Activated T-helper 1 cell treated with anti-CD3 and anti-CD28 coated beads, Interleukin-12 subunit alpha, Interleukin-12 subunit beta, Interleukin-2, Interleukin-4 antibody, amounts not matched to agents 30 ng/mL and 10 ng/mL and 1 ng/mL, durations not matched to agents 14 hours and 24 hours and 36 hours (primary cell): ENCODE measurements around the gene EWSR1. TPM values are rescaled to one million over a fixed set of nuclear protein-coding genes. Genes with fewer than 3 reads are reported as not detected.

Source experiments
- DNase-seq: peaks from one replicate; pipeline ENCODE4 v3.0.0; 2021; ENCODE audit warnings: low spot score
- H3K27ac Mint-ChIP-seq: one replicate; pipeline ENCODE4 v1.8.0; 2021; ENCODE audit warnings: mild to moderate bottlenecking, mixed read lengths
- H3K27me3 Mint-ChIP-seq: one replicate; pipeline ENCODE4 v1.8.0; 2022; ENCODE audit warnings: mild to moderate bottlenecking, moderate library complexity, mixed read lengths; ENCODE audit not compliant: insufficient read depth
- H3K36me3 Mint-ChIP-seq: one replicate; pipeline ENCODE4 v1.8.0; 2021; ENCODE audit warnings: low read depth, mixed read lengths
- H3K4me1 Mint-ChIP-seq: one replicate; pipeline ENCODE4 v1.8.0; 2021; ENCODE audit warnings: low read depth, mixed read lengths
- H3K4me3 Mint-ChIP-seq: one replicate; pipeline ENCODE4 v1.8.0; 2021; ENCODE audit warnings: mild to moderate bottlenecking, moderate library complexity, mixed read lengths
- H3K9me3 Mint-ChIP-seq: one replicate; pipeline ENCODE4 v1.8.0; 2021; ENCODE audit warnings: mixed read lengths
- intact Hi-C: fragments of 100-400 bp; cut with micrococcal nuclease; formaldehyde crosslinking; loops from one replicate; pipeline ENCODE4 v1.15.1; 2024
- total RNA-seq: library from RNA; stranded (reverse); gene quantifications from 2 replicates; pipeline ENCODE4 v1.2.3, GENCODE V29; 2022

Gene EWSR1
- total RNA-seq, 1 donor from 2014 or later = 454 TPM

DNA sequence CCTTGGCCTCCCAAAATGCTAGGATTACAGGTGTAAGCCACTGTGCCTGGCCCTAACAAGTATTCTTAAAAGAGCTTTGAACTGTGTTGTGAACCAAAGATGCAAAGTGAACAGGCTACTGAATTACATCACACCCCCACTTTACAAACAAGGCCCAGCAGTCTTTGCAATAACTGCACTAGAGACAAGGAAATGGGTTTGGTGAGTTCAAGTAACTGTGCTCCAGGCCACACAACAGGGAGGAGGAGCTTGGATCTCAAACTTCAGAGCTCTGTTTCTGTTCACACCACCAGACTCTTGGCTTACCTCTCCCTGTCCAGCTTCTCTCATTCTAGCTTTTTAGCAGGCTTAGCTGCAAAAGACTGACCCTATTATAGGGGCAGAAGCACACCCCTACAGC is 77.9 kb downstream of the EWSR1 start:
- H3K27ac Mint-ChIP-seq = no peak overlapping the region
- no peaks in the 10 kb centered on the region for H3K4me1 Mint-ChIP-seq
- no peaks in the 10 kb centered on the region for H3K9me3 Mint-ChIP-seq
- peaks cover 44% of the 10 kb centered on the region for H3K36me3 Mint-ChIP-seq
- DNase-seq = no peak
- H3K27me3 Mint-ChIP-seq = no peaks in the 10 kb centered on the region
- H3K4me3 Mint-ChIP-seq = no peak overlapping the region
- intact Hi-C loops = no loop called here

DNA sequence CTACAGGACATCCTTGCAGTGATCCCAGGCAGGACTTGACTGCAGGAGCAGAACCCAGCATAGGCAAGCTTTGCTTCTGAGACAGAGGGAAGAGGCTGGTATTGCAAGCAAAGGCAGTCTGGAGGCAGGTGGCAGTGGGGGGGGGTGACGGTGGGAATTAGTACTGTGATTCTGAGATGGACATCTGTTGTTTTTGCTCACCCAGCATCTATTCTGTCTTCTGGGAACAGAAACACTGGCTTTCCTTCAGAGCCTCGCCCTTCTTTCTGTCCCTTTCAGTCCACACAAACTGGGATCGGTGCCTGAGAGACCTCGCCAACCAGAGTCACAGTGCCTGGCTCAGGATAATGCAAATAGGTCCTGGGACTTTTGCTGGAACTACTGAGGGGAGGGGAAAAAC is 78.6 kb downstream of the EWSR1 start:
- H3K27ac Mint-ChIP-seq = no peak overlapping the region
- H3K4me3 Mint-ChIP-seq = no peak overlapping the region
- DNase-seq = no peak
- intact Hi-C loops = no loop called here
- H3K36me3 Mint-ChIP-seq = peaks cover 50% of the 10 kb centered on the region
- no peaks in the 10 kb centered on the region for H3K4me1 Mint-ChIP-seq
- H3K9me3 Mint-ChIP-seq = no peaks in the 10 kb centered on the region
- H3K27me3 Mint-ChIP-seq = no peaks in the 10 kb centered on the region

DNA sequence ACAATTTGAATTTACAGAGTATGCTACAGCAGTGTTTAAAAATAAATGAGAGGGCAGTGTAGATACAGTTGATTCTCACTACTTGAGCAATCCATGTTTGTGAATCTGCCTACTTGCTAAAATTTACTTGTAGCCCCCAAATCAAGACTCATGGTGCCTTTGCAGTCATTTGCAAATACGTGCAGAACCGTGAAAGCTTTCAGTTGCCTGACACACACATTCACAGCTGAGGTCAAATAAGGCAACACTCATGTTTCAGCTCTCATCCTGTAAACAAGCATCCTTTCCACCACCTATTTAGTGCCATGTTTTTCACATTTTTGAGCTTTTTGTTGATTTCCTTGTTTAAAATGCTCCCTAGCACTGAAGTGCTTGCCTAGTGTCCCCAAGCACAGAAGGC is 80.0 kb downstream of the EWSR1 start:
- Mint-ChIP-seq H3K27ac (no peak overlapping the region), H3K4me1 (no peaks in the 10 kb centered on the region), H3K36me3 (peaks cover 41% of the 10 kb centered on the region), H3K4me3 (no peak overlapping the region), H3K9me3 (no peaks in the 10 kb centered on the region), H3K27me3 (no peaks in the 10 kb centered on the region)
- intact Hi-C loops = no loop called here
- no peak for DNase-seq

DNA sequence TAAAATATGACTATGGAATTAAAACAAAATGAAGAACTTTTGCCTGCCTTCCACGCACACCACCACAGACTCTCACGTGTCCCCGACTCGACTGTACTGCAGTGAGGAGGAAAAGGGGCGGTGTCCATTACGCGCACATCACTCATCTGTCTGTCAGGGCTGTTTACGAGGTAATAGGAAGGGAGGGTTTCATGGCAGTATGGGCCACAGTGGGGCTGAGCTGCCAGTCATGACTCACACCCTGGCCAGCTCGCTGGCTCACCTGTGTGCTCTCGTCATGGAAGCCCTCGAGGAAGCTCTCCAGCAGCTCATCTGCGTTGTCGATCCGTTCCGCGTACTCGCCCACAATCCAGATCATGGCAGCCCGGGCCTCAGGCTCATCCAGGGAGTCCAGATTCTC is 80.9 kb downstream of the EWSR1 start:
- Mint-ChIP-seq H3K27me3 (no peaks in the 10 kb centered on the region), H3K4me3 (no peak overlapping the region), H3K4me1 (no peaks in the 10 kb centered on the region), H3K9me3 (no peaks in the 10 kb centered on the region), H3K36me3 (peaks cover 40% of the 10 kb centered on the region), H3K27ac (no peak overlapping the region)
- no peak for DNase-seq
- intact Hi-C loops = no loop called here

Other genes with a start within 250 kb of the EWSR1 start
- gene C22orf31, start 206.4 kb upstream of the EWSR1 start, total RNA-seq = not detected in 2 replicates
- 0.03 TPM in 1 of 2 replicates, not detected in the other for gene KREMEN1, start 195.2 kb upstream of the EWSR1 start, total RNA-seq
- gene EMID1, start 62.4 kb upstream of the EWSR1 start, total RNA-seq = not detected in 2 replicates
- 53.3 and 59.4 TPM in 2 replicates for gene RHBDD3, start 287 bp upstream of the EWSR1 start, total RNA-seq
- 2.6 and 3.2 TPM in 2 replicates for gene GAS2L1, start 38.4 kb downstream of the EWSR1 start, total RNA-seq
- gene RASL10A, start 47.4 kb downstream of the EWSR1 start, total RNA-seq = 0.15 and 0.65 TPM in 2 replicates
- 84.0 and 89.5 TPM in 2 replicates for gene AP1B1, start 120.3 kb downstream of the EWSR1 start, total RNA-seq
- gene RFPL1, start 170.3 kb downstream of the EWSR1 start, total RNA-seq = not detected in 2 replicates
- 8.4 TPM in 2 replicates for gene NEFH, start 211.9 kb downstream of the EWSR1 start, total RNA-seq